Suppressor macrophage (primary cell): Measurements from ENCODE around the gene PPP1R13B.
A peak's percentile ranks its signal among the peaks of the same experiment; 100 is the strongest.

Experiments
- DNase-seq, 4 experiments: peaks; one replicate each; pipeline ENCODE4 v3.0.0-alpha.2; 2020 to 2022

Gene PPP1R13B

DNA sequence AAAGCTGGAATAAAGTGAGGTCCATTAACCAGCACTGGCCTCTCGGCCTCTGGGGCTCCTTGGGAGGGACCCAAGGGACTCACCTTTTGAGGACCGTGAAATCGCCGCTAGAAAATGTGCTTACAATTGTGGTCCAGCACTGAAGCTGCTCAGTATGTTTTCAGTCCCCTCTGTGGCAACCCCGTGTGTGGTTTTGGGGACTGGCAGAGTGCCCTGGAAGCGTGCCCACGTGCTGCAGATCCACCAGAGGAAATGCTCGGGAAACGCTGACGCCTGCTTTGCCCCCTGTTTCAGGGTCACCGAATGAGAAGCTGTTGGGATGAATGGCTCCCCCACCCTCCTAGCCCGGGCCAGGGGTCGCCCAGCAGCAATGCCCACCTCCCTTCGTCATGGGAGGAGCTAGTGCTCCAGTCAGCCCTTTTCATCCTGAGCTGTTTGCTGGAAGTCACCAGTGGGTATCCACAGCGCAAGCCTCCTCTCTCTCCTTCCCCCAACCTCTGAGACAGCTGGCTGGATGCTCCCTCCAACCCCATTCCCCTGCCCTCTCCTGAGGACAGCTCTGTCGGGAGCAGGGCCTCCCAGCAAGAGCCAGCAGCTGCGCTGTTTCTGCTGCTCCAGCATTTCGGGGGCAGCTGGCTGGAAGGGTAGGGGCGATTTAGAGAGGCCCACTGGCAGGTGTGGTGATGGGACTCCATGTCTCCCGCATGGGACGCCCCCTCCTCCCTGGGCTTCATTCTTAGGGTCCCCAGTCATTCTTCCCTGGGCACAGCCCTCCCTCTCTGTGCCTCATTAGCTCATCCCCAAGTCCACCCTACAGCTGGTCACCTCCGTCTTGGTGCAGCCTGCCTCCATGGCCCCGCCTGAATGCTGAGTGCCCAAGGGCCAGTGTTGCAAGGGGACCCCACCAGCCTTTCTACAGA, 33.2 kb upstream of the PPP1R13B start:
- peak; percentile 61 to 79 (median 76) for DNase-seq

DNA sequence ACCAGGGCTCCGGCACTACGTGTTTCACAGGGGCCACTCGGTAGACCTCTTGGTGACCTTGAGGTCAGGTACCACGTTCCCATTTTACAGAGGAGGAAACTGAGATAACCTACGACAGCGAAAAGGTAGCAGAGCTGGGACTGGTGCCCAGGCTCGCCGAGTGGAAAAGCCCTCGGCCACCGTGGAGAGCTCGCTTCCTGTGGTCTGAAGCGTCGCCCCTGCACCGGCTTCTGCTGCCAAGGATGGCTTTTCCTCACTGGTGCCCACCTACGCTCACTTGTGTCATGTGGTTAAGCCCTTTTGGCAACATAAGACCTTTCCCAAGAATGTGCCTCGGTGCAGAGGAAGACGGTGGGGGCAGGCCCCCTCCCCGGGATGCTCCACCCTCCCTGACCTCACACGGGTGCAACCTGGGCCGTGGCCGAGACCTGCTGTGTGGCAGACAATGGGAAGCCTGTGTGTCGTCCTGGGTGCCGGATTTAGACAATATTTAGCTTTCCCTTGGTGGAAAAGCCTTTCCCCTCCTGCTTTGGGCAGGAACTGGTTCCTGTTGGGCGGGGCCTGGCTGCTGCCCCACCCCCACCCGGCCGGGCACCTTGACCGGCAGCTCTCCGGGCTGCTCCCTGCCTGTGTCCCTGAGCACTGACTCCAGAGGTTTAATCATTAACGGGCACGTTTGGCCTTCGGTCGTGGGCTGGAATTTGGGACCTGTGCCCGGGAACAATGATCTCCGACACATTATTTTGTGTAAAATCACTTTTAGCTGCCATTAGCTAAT, 32.4 kb upstream of the PPP1R13B start:
- DNase-seq = peak; percentile 26 to 69 (median 64)

DNA sequence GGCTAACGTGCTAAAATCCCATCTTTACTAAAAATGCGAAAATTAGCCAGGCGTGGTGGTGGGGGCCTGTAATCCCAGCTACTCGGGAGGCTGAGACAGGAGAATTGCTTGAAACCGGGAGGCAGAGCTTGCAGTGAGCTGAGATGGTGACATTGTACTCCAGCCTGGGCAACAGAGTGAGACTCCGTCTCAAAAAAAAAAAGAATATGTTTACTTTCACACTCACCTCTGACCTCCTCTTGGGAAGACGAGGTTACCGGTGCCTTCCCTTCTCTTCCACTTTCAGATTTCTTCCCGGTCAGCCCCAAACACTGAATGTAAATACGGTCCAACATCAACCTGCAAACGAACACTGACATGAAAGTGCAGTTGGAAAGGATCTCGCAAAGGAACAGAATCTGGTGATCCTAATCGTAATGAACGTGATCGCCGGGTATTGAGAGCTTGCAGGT, 31.8 kb upstream of the PPP1R13B start:
- DNase-seq = no peak

DNA sequence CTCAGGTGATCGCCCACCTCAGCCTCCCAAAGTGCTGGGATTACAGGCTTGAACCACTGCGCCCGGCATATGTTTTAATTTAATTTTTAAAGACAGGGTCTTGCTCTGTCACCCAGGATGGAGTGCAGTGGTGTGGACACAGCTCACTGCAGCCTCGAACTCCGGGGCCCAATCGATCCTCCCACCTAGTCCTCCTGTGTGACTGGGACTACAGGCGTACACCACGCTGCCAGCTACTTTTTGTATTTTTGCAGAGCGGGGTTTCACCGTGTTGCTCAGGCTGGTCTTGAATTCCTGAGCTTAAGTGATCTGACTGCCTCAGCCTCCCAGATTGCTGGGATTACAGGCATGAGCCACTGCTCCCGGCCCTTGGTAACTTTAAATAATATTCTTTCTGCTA, 30.8 kb upstream of the PPP1R13B start:
- DNase-seq = no peak

DNA sequence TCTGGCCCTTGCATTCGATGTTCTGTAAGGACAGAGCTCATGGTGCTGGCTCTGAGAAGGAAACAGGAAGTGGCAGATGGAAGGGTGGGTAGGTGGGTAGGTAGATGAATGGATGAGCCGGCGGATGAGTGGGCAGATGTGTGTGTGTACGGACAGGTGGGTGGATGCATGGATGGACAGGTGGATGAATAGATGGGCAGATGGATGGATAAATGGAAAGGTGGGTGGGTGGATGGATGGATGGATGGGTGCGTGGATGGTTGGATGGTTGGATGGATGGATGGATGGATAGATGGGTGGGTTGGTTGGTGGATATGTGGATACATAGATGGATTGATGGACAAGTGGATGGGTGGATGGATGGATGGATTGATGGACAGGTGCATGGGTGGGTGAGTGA, 27.6 kb upstream of the PPP1R13B start:
- no peak for DNase-seq

DNA sequence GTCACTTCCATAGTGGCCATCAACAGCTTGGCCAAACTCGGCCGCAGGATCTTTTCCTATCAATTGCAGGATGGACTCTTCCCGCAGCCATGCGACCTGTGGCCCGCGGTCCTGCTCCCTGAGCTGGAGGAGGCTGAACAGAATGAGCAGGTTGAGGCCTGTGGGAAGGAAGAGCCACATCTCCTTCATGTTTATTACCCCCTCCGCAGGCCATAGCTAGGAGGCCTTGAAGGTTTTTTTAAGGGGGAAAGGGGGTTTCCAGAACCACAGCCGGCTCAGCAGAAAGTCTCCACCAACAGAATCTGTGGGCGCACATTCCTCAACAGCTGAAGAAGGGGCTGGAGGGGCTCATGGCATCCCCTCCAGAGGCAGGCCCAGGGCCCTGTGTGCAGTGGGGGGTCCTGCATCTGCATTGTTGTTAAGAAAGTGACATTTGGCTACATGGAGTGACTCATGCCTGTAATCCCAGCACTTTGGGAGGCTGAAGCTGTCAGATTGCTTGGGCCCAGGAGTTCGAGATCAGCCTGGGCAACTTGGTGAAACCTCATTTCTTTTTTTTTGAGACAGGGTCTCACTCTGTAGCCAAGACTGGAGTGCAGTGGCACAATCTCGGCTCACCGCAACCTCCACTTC, 25.2 kb upstream of the PPP1R13B start:
- DNase-seq = no peak

DNA sequence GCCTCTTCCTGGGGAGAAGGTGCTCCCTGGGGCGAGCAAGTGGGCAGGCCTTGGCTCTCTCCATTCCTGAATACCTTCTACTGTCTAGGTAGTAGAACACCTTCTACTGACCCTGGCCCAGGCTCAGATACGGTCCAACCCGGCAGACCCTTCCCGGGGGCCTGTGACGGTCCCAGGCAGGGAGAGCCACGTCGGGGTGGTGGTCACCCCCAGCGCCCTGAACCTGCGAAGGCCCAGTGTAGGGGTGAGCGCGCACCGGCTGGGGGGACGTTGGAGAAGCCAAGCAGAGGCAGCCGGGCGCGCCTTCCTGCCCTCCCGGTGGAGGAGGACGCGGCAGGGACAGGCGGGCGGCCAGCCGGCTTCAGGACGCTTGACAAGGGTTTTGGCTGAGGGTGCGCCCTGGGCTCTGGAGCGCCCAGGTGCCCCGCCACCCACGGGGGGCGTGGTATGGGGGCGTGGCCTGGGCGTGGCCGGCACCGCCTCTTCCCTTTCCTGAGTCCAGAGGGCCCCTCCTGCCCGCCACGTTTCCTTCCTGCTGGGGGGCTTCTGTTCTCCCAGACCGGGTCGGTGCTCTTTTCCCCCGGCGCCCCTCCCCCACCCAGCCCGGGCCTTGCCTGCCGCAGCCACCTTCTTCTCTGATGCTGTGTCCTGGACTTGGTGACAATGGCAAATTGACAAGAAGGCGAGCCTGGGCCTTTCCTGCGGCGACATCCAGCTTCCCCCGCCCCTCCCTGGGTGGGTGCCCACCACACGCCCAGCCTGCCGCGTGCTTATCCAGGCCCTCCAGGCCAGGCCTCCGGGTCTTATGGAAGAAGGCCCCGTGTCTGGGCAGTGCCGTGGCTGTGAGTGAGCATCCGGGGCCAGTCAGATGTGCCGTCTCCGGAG, 24.5 kb upstream of the PPP1R13B start:
- peak in 2 of 4 experiments; percentile 21 to 37 for DNase-seq

DNA sequence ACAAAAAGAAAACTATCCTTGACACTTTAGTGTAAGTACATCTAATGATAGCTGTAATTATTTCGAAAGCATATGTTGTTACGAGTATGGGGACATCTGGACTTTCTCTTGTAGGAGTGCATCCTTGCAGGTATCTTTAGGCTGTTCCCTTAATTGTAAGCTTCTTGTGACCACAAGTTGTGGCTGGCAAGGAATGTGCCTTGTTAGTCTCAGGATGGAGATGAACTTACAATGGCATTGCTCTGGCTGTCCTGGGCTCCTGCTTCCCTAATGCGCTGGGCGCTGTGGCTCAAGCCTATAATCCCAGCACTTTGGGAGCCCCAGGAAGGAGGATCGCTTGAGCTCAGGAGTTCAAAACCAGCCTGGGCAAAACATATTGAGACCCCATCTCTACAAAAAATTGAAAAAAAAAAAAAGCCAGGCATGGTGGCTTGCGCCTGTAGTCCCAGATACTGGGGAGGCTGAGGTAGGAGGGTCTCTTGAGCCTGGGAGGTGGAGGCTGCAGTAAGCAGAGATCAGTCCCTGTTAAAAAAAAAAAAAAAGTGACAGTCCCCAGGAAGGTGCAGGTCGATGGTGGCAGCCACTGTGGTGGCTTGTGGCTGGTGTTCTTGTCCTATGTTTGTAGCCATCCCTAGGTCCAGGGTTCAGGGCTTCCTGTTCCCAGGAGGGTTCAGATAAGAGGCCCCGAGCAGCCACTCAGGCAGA, 23.7 kb upstream of the PPP1R13B start:
- DNase-seq = no peak

DNA sequence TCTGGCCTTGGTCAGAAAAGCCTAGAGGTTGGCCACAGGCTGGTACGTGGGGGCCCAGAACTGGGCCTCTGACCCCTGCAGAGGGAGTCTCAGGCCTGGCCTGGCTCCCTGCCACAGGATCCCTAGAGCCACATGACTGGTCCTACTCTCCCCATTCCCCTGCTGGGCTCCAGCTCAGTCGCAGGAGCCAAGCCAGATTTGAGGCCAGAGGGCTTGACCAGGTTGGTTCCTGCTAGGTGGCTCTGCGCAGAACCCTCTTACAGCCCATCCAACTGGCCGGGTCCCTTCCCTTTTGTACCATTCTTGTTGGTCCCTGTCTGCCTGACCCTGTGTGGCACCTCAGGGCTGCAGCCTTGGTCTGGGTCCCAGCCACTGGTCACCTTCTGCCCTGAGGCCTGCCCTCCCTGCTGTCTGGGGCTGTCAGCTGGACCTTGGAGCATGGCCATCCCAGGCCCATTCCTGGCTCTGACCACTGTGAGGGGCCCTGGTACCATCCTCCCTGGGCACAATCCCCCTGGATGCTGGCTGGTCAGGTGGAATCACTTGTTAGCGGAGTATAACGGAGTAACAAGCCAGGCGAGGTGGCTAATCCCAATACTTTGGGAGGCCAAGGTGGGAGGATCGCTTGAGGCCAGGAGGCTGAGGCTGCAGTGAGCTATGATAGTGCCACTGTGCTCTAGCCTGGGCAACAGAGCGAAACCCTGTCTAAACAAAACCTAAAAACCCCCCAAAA, 22.9 kb upstream of the PPP1R13B start:
- DNase-seq = no peak

DNA sequence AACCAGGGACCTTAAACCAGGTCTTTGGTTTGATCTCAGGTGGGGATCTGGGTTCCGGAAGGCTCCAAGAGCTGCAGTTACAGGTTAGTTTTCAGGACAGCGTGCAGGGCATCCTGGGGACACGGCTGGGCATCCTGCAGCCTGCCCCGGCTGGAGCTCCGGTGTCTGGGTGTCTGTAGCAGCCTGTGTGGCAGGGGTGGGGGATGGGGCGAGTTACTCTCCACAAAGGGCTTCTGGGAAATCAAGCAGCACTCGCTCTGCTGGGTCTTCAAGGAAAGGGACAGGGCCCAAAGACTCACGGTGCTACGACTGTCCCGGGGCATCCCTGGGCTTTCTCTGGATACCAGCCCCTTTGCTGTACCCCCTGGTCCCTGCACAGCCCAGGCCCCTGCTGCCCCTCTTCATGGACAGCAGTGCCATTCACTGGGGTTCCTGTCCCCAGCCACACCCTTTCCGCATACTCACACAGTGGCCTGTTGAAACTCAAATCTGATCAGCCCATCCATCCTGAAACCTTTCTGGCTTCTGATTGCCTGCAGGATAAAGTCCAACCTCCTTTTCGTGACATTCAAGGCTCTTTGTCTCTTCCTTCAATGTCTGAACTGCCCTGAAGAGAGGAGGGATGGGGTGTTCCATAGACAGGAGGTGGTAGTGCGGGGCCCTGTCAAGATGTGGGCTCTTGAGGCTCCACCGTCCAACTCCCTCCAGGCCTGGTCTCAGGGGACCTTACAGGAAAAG, 22.2 kb upstream of the PPP1R13B start:
- no peak for DNase-seq

DNA sequence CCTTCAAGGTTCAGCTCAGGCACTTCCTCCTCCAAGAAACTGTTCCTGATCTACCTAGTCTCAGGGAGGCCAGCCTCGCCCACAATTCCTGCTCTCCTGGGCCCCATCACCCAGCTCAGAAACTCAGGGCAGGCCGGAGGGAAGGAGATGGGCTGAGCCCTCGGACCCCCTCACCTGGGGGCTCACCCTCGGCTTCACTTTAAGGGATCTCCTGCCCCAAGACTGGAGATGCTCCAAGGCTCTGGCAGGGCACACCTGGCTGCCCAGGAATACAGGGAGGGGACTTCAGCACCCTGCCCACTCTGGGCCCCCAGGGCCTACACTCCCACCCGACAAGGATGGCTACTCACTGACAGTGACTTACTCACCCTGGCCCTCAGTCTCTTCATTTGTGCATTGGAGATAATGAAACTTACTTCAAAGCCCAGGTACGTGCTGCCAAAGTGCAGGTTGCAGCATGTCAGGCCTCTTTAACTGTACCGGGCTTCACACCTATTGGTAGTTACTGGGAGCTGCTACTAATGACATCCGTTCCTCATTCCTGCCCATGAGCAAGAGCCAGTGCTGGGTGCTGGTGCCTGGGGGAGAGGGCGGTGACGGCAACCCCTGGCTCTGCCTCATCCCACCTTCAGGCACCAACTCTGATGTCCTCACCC, 21.0 kb upstream of the PPP1R13B start:
- no peak for DNase-seq

DNA sequence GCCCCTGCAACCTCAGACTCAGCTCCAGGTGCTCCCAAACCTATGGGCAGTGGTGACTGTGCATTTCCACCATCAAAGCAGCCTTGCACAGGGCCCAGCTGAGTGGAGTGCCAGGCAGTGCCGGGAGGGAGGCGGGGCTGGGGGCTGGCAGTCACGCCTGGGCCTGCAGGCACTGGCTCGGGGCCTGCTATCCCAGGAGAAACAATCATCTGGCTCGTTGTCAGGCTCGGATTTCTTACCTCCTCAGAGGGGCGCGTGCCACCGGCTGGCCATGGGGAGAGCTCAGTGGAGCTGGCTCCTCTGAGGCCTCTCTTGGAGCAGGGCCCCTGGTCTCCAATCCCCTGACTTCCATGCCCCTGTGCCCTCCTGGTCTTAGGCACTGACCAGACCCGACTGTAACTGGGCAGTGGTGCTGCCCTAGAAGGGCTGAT, 20.2 kb upstream of the PPP1R13B start:
- no peak for DNase-seq

DNA sequence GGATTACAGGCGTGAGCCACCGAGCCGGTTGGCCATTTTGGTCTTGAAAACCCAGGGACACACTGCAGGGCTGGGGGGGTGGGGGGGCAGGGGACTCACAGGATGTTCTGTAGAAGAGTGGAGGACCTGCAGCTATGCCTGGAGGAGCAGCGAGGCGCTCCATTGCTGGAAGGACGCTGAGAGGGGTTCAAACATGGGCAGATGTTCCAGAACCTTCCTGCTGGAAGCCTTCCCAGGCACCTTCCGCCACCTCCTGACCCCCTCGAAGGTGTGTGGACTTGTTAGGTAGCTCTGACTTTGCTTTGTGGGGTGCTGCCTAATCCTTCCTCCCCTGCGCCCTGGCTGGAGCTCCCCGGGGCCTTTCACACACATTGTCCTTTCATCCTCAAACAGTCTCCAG, 19.6 kb upstream of the PPP1R13B start:
- DNase-seq = no peak

DNA sequence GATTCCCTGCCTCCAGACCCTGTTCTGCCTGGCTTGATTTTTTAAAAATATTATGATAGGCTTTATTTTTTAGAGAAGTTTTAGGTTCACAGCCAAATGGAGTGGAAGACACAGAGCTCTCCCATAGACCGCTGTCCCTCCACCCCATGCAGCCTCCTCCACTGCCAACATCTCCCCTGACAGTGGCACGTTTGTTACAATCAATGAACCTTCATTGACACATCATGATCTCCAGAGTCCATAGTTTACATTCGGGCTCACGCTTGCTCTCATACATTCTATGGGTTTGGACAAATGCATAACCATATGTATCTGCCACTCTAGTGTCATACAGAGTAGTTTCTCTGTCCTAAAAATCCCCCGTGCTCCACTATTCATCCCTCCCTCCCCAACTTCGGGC, 15.9 kb upstream of the PPP1R13B start:
- DNase-seq = no peak

DNA sequence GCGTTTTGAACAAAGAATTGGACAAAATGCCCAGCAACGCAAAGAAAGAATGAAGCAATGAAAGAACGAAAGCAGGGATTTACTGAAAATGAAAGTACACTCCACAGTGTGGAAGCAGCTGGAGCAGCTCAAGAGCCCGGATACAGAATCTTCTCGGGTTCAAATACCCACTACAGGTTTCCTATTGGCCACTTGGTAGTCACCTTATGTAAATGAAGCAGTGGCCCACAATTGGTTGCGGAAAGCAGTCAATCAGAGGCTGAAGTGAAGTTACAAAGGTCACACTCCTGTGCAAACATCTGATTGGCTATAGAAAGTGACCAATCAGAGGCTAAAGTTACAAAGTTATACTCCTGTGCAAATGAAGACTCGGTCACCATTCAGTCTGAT, 15.0 kb upstream of the PPP1R13B start:
- no peak for DNase-seq

DNA sequence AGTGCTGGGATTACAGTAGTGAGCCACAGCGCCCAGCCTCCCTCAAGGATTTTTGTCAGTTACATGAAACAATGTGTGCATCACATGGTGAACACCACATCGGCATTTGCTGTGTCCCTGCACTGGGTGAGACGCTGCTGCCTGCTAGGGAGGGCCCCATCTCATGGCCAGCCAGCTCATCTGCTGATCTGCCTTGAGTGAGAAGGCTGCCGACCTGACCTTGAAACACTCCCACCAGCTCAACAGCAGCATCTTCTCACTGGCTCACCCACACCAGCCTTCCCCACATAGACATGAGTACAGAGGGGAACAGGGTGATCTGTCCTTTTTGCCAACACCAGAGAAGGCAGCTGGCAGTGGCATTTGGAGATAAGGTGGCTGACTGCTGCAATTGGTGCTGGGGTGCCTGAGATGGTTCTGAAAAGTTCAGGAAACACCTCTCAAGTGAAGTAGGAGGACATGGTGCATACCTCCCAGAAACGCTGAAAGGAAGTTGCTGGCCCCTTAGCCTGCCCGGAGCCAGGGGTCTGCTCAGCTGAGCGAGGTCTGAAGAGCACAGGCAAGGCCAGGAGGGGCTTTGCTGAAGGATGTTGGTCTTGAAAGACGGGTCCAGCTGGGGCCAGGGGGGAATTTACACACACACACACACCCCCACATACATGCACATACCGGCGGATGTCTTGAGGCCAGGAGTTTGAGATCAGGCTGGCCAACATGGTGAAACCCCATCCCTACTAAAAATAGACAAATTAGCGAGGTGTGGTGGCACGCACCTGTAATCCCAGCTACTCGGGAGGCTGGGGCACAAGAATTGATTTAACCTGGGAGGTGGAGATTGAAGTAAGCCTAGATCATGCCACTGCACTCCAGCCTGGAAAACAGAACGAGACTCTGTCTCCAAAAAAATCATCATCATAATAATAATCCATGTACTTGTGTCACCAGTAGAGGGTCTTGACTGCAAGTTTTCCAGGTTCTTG, 14.3 kb upstream of the PPP1R13B start:
- DNase-seq = no peak

DNA sequence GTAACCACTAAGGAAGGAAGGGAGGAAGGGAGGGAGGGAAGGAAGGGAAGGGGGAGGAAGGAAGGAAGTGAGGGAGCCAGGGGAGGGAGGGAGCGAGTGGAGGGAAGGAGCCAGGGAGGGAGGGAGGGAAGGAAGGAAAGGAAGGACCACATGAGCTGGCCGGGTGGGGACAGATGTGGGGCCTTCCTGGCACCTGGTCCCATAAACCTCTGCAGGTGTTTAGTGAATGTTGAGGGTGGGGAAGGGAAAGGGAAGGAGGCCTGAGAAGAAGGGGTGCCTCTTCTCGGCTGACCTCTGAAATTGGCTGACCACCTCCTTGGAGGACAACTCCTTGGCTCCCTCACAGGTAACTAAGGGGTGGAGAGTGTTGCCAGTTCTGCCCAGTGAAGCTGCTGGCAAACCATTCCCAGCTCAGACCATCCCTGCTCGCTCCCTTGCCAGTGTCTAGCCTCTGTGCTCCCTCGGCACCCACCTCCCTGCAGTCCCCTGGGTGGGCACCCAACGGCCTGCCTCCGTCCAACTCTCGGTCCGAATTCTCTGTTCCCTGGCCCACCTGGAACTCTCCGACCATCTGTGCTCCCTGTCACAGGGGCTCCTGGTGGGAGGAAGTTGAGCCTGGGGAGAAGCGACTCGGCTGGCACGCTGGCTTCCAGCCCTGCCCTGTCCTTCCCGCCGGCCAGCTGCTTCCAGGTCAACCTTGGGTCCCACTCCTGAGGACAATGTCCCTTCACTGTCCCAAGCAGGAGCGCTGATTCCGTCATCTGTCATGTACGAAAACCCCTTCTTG, 12.2 kb upstream of the PPP1R13B start:
- DNase-seq = no peak
